K562 (cell line): ENCODE data around the gene HEPHL1. TPM values are rescaled to one million over a fixed set of nuclear protein-coding genes. Genes with fewer than 3 reads are reported as not detected.
A peak's percentile ranks its signal among the peaks of the same experiment; 100 is the strongest.

Source experiments
- ATAC-seq: fragments of 200-7000 bp; cut with Tn5 transposase; 3 replicates; pipeline ENCODE4 v1.9.1; 2020; ENCODE audit warnings: moderate library complexity
- BruUV-seq: library from RNA; stranded (reverse); fragments of 400-500 nt; replicated peaks from 2 replicates; lab custom pipeline; 2021; lab: Mats Ljungman, UMichigan
- CTCF ChIA-PET: fragments of 300-600 bp; formaldehyde crosslinking; extraction: SDS; loops from one replicate; lab custom pipeline; 2021; ENCODE audit warnings: low intra/inter-chr PET ratio; lab: Yijun Ruan, JAX
- POLR2A ChIA-PET: fragments of 300-600, 350-650 bp; sonication (Branson Sonifier 250); formaldehyde crosslinking; extraction: SDS; loops from one replicate; lab custom pipeline; 2021; ENCODE audit warnings: antibody characterized with exemption, inconsistent platforms; lab: Yijun Ruan, JAX
- DNase-seq, 4 experiments: peaks; one replicate each; pipeline versions ENCODE4 v3.0.0 to v3.0.0-alpha.2; 2011 to 2018; ENCODE audit warnings: low spot score in 3 of 4, mixed read lengths in 3 of 4; ENCODE audit errors: extremely low read depth in 1 of 4
- FAIRE-seq: peaks from 2 replicates; lab custom pipeline; 2011; peaks lifted over from hg19 to GRCh38; lab: Jason Lieb, UNC
- H2AFZ ChIP-seq: 2 replicates; pipeline ENCODE4 v1.6.0; 2011; ENCODE audit warnings: low read depth, low read length, control low read depth, inconsistent platforms
- H3K27ac ChIP-seq: fragments of 200-600 bp; 3 replicates; pipeline ENCODE4 v1.8.0; 2011; ENCODE audit warnings: low read depth, mild to moderate bottlenecking, control low read depth, inconsistent platforms, low read length, moderate library complexity, mixed read lengths; ENCODE audit errors: extremely low read depth
- H3K27me3 ChIP-seq, 2 experiments: fragments of 300-600 bp in 1 of 2; 2 replicates in 1 of 2; 3 replicates in 1 of 2; pipeline versions ENCODE4 v1.6.0 to v1.8.0; 2011; ENCODE audit warnings: inconsistent platforms in 2 of 2, low read length in 2 of 2, mild to moderate bottlenecking in 1 of 2, mixed read lengths in 1 of 2, moderate library complexity in 1 of 2; ENCODE audit not compliant: control insufficient read depth in 2 of 2, insufficient read depth in 2 of 2
- H3K36me3 ChIP-seq: fragments of 300-600 bp; 3 replicates; pipeline ENCODE4 v1.8.0; 2011; ENCODE audit warnings: mild to moderate bottlenecking, low read length, inconsistent platforms; ENCODE audit not compliant: control insufficient read depth, insufficient read depth
- H3K4me1 ChIP-seq, 2 experiments: fragments of 200-600 bp in 1 of 2; replicated peaks in 1 of 2; 2 replicates in 1 of 2; 3 replicates in 1 of 2; pipeline versions ENCODE4 v1.5.1 to v1.8.0; 2011; ENCODE audit warnings: inconsistent platforms in 2 of 2, low read length in 2 of 2, mild to moderate bottlenecking in 1 of 2, mixed read lengths in 1 of 2, moderate library complexity in 1 of 2; ENCODE audit not compliant: control insufficient read depth in 2 of 2, insufficient read depth in 2 of 2
- H3K4me2 ChIP-seq: 2 replicates; pipeline ENCODE4 v1.6.1; 2011; ENCODE audit warnings: low read length, control low read depth, inconsistent platforms, mixed read lengths; ENCODE audit not compliant: insufficient read depth
- H3K4me3 ChIP-seq: fragments of 200-600 bp; sonication (generic), shearing (Covaris generic); 2 replicates; pipeline ENCODE4 v1.5.1; 2016; ENCODE audit warnings: control low read depth, inconsistent platforms
- H3K79me2 ChIP-seq: fragments of 200-600 bp; 3 replicates; pipeline ENCODE4 v1.8.0; 2011; ENCODE audit warnings: low read length, inconsistent platforms; ENCODE audit not compliant: control insufficient read depth, insufficient read depth
- H3K9ac ChIP-seq, 2 experiments: 2 replicates each; pipeline versions ENCODE4 v1.6.0 to v1.6.1; 2011; ENCODE audit warnings: low read depth in 2 of 2, low read length in 2 of 2, control low read depth in 1 of 2, inconsistent platforms in 1 of 2, mild to moderate bottlenecking in 1 of 2, mixed read lengths in 1 of 2; ENCODE audit not compliant: insufficient read depth in 1 of 2
- H3K9me1 ChIP-seq: one replicate; pipeline ENCODE4 v1.6.0; 2011; ENCODE audit warnings: inconsistent platforms, mild to moderate bottlenecking, low read length, moderate library complexity; ENCODE audit not compliant: control insufficient read depth, insufficient read depth
- H3K9me3 ChIP-seq: replicated peaks from 2 replicates; pipeline ENCODE4 v1.5.1; 2011; ENCODE audit warnings: low read depth, low read length, inconsistent platforms; ENCODE audit not compliant: control insufficient read depth, insufficient read depth
- H4K20me1 ChIP-seq: replicated peaks from 2 replicates; pipeline ENCODE4 v1.6.1; 2011; ENCODE audit warnings: low read length, inconsistent platforms, mixed read lengths; ENCODE audit not compliant: control insufficient read depth, insufficient read depth
- DNMT1 ChIP-seq: fragments of 450-650 bp; IDR thresholded peaks from 2 replicates; pipeline ENCODE4 v1.6.1; 2016; ENCODE audit warnings: antibody characterized with exemption, mild to moderate bottlenecking
- FOS ChIP-seq: IDR thresholded peaks from 3 replicates; pipeline ENCODE4 v1.6.1; 2011; ENCODE audit not compliant: insufficient read length; ENCODE audit errors: extremely low read depth
- MIER1 ChIP-seq: fragments of 450-650 bp; IDR thresholded peaks from 2 replicates; pipeline ENCODE4 v1.6.1; 2016; ENCODE audit warnings: antibody characterized with exemption, mild to moderate bottlenecking, low read depth
- NCOR1 ChIP-seq: fragments of 450-650 bp; IDR thresholded peaks from 2 replicates; pipeline ENCODE4 v1.6.1; 2016; ENCODE audit warnings: mild to moderate bottlenecking, moderate library complexity
- ZNF232 ChIP-seq: sonication (generic); formaldehyde crosslinking; IDR thresholded peaks from 2 replicates; pipeline ENCODE4 v1.8.0; 2022; ENCODE audit warnings: mild to moderate bottlenecking, missing genetic modification reagents
- ZNF584 ChIP-seq: fragments of 200-800 bp; sonication (Bioruptor generic); IDR thresholded peaks from 2 replicates; pipeline ENCODE4 v1.6.1; 2016; ENCODE audit warnings: low read depth, mild to moderate bottlenecking, missing genetic modification characterization, missing compliant biosample characterization
- in situ Hi-C: fragments of 300-500 bp; cut with MboI; formaldehyde crosslinking; loops from 4 replicates; pipeline ENCODE4 v1.15.0; 2018; ENCODE audit warnings: inconsistent platforms, mixed read lengths
- intact Hi-C: fragments of 100-400 bp; cut with micrococcal nuclease; formaldehyde crosslinking; loops from 2 replicates; pipeline ENCODE4 v1.14.2; 2022
- polyA plus RNA-seq, 8 experiments: library from polyadenylated mRNA; depleted of rRNA in 4 of 8; stranded (reverse) in 5 of 8; unstranded in 3 of 8; fragments of >200 nt; fragmentation: Nextera tagmentation in 2 of 8; fragmentation: Illumina TruSeq in 1 of 8; extraction: Ambion mirVana in 2 of 8; extraction: Trizol in 1 of 8; gene quantifications; 2 replicates each; pipeline versions ENCODE4 v1.2.1 to v1.2.3, GENCODE V29; 2011 to 2014; ENCODE audit warnings: inconsistent platforms in 1 of 8, missing spikeins in 1 of 8
- total RNA-seq, 7 experiments: library from RNA; depleted of rRNA in 6 of 7; stranded (reverse); fragments of >200 nt in 6 of 7; fragmentation: Illumina TruSeq in 2 of 7; extraction: Trizol in 2 of 7; gene quantifications; 2 replicates each; pipeline versions ENCODE4 v1.2.1 to v1.2.3, GENCODE V29; 2011 to 2021; ENCODE audit warnings: low replicate concordance in 1 of 7
- TF ChIP-seq, protein P1 (sequence below): fragments of 450-650 bp; formaldehyde crosslinking; IDR thresholded peaks from 2 replicates; pipeline ENCODE4 v1.4.0; 2022; ENCODE audit warnings: mild to moderate bottlenecking, moderate library complexity
- TF ChIP-seq, protein P2 (sequence below): fragments of 450-650 bp; IDR thresholded peaks from one replicate; pipeline ENCODE4 v1.6.1; 2018; ENCODE audit warnings: mild to moderate bottlenecking, moderate library complexity; ENCODE audit not compliant: partially characterized antibody

The HEPHL1 gene
- total and polyA plus RNA-seq, 9 of the 15 experiments (the other 6 are each of a cell fraction or from before 2014, with no cell fraction given), result 0.01 TPM; not detected in 8

DNA sequence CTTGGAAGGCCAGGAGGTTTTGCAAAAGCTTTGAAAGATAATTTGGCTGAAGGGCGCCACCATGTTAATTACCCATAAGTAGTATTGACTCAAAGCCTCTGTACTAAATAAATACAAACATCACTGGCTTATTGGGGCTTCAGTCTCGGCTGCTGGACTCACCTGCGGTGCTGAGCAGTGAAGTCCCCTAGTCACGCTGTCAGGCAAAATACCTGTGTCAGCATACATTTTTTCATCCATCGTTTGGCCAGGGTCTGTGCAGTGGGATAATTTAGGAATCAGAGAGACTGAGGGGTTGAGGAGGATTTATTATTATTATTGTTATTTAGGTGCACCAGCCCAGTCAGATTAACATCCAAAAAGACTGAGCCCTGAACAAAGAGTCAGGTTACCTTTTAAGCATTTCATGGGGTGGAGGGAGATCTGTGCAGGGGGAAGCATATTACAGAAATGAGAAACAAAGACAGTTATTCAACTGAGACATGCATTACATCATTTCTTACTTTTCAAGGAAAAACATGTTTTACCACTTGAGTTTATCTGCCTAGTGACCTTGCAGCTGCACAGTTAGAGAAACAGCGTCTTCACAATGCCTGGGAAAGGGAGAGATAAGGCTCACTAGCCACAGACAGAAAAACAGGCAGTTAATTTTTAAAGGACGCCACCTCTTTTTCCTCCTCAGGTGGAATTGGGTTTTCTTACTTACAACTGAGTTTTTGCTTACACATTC is 47.7 kb upstream of the HEPHL1 start (continued):
- TF ChIP-seq, protein P1, sequence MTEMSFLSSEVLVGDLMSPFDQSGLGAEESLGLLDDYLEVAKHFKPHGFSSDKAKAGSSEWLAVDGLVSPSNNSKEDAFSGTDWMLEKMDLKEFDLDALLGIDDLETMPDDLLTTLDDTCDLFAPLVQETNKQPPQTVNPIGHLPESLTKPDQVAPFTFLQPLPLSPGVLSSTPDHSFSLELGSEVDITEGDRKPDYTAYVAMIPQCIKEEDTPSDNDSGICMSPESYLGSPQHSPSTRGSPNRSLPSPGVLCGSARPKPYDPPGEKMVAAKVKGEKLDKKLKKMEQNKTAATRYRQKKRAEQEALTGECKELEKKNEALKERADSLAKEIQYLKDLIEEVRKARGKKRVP, result peak; percentile 73; the same call in 1 of the 2 replicates

GRCh38 chr11:93974759-93975158 is 46.4 kb upstream of the HEPHL1 start:
- H3K4me2 ChIP-seq, result no peak overlapping the region
- H3K27ac ChIP-seq, result peak overlapping the region; percentile 88; the same call in 2 of the 3 replicates
- ChIA-PET CTCF (no interaction called here), POLR2A (interaction anchor here (1.0 to 1.7 kb wide), 3 partner anchors 8 to 18 kb away, joined by 3 to 4 read pairs (median 3); no protein-coding TSS in a partner anchor)
- H2AFZ ChIP-seq, result no peak overlapping the region
- no peaks in the 10 kb centered on the region for H4K20me1 ChIP-seq
- H3K9me1 ChIP-seq, result no peaks in the 10 kb centered on the region
- H3K4me3 ChIP-seq, result no peak overlapping the region
- intact Hi-C loops (loop anchor here (5.0 kb wide), 1 partner anchor 48 kb away; the partner anchor contains the start of gene HEPHL1), in situ Hi-C loops (no loop called here)
- H3K9me3 ChIP-seq, result peaks cover 18% of the 10 kb centered on the region
- no peaks in the 10 kb centered on the region for H3K79me2 ChIP-seq
- no peak overlapping the region for H3K9ac ChIP-seq
- ATAC-seq (no peak), DNase-seq (no peak), FAIRE-seq (no peak)
- H3K27me3 ChIP-seq, result no peaks in the 10 kb centered on the region
- H3K4me1 ChIP-seq, result peaks cover 7 to 19% of the 10 kb centered on the region in 2 experiments; a peak in 4 of 5 replicates
- no peaks in the 10 kb centered on the region for H3K36me3 ChIP-seq
- BruUV-seq, result no TSS peak
- TF ChIP-seq MIER1 (0 out of 2 replicates have a peak, but pooled peaks have one; percentile 17), FOS (no peak), ZNF584 (no peak), DNMT1 (no peak), NCOR1 (0 out of 2 replicates have a peak, but pooled peaks have one; percentile 17), ZNF232 (CRISPR knock-in tag) (no peak)
- TF ChIP-seq, protein P2, sequence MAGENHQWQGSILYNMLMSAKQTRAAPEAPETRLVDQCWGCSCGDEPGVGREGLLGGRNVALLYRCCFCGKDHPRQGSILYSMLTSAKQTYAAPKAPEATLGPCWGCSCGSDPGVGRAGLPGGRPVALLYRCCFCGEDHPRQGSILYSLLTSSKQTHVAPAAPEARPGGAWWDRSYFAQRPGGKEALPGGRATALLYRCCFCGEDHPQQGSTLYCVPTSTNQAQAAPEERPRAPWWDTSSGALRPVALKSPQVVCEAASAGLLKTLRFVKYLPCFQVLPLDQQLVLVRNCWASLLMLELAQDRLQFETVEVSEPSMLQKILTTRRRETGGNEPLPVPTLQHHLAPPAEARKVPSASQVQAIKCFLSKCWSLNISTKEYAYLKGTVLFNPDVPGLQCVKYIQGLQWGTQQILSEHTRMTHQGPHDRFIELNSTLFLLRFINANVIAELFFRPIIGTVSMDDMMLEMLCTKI, result no peak
